Sigmoid colon (tissue), 4 donors: ENCODE measurements around the gene LRRC57.

ENCODE experiments used
- EP300 ChIP-seq, 4 donors: sonication (generic); formaldehyde crosslinking; IDR thresholded peaks; one replicate each; pipeline ENCODE4 v1.6.1; 2017; ENCODE audit warnings: antibody characterized with exemption in 4 of 4
- POLR2A ChIP-seq, 2 donors: fragments of 450-650 bp; IDR thresholded peaks; one replicate each; pipeline ENCODE4 v1.6.1; 2016; ENCODE audit warnings: antibody characterized with exemption in 2 of 2, mild to moderate bottlenecking in 2 of 2, moderate library complexity in 2 of 2
- POLR2AphosphoS5 ChIP-seq, 4 donors: sonication (generic); formaldehyde crosslinking; IDR thresholded peaks; one replicate each; pipeline ENCODE4 v1.6.1; 2017; ENCODE audit warnings: antibody characterized with exemption in 4 of 4
- TF ChIP-seq, protein P1 (sequence below), 4 experiments: fragments of 450-650 bp in 3 of 4; fragments of 200-600 bp in 1 of 4; IDR thresholded peaks; one replicate each; pipeline ENCODE4 v1.5.1; 2016 to 2019; ENCODE audit warnings: antibody characterized with exemption in 4 of 4, mild to moderate bottlenecking in 3 of 4, moderate library complexity in 2 of 4

DNA sequence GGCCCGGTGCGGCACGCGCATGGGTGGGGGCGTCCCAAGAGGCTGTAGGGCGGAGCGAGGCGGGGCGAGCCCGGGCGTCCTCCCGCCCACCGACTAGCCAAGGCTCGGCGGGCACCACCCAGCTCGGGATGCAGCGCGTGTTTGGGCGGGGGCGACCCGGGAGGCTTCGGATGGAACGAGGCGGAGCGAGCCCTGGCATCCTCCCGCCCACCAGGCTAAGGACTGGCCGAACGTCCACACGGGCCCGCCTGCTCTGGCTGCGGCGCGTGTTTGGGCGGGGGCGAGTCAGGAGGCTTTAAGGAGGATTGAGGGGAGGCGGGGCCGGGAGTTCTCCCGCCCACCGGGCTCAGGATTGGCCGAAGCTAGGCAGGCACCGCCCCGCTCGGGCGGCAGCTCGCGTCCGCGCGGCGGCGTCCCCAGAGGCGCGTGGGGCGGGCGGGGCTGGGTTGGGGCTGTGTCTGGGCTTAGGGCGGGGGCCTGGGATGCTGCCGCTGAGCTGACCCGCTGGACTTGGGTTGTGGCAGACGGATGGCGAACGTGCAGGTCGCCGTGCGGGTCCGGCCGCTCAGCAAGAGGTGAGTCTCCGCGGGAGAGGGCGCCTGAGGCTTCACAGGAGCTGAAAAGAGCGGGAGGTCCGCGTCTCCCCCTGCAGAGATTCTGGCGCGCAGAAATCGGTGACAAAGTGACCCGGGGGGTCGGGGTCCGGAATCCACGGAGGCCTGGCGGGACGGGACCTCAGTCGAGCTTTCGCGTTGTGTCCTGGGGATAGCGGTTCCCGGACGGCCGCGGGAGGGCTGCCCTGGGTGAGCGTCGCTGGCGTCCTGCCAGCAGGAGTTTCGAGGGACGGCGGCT, 26.8 kb upstream of the LRRC57 start, which contains the start of gene STARD9:
- TF ChIP-seq POLR2AphosphoS5 (IDR thresholded peaks at IDR 0.05) (peak; percentile 76 to 91 (median 86)), EP300 (IDR thresholded peaks at IDR 0.05) (peak in 1 of 4 donors; percentile 11), POLR2A (IDR thresholded peaks at IDR 0.05) (peak; percentile 31 to 64)
- TF ChIP-seq, protein P1, sequence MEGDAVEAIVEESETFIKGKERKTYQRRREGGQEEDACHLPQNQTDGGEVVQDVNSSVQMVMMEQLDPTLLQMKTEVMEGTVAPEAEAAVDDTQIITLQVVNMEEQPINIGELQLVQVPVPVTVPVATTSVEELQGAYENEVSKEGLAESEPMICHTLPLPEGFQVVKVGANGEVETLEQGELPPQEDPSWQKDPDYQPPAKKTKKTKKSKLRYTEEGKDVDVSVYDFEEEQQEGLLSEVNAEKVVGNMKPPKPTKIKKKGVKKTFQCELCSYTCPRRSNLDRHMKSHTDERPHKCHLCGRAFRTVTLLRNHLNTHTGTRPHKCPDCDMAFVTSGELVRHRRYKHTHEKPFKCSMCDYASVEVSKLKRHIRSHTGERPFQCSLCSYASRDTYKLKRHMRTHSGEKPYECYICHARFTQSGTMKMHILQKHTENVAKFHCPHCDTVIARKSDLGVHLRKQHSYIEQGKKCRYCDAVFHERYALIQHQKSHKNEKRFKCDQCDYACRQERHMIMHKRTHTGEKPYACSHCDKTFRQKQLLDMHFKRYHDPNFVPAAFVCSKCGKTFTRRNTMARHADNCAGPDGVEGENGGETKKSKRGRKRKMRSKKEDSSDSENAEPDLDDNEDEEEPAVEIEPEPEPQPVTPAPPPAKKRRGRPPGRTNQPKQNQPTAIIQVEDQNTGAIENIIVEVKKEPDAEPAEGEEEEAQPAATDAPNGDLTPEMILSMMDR (IDR thresholded peaks at IDR 0.05) = no peak
